Left ventricle myocardium inferior (tissue), 1 donor: Measurements from ENCODE around the gene GRPEL2. TPM values are rescaled to one million over a fixed set of nuclear protein-coding genes. Genes with fewer than 3 reads are reported as not detected.

ENCODE experiments used
- DNase-seq: peaks from one replicate; pipeline ENCODE4 v3.0.0-alpha.2; 2020
- H3K27ac ChIP-seq: fragments of 200-600 bp; replicated peaks from 2 replicates; pipeline ENCODE4 v1.8.0; 2021
- H3K27me3 ChIP-seq: fragments of 200-600 bp; 2 replicates; pipeline ENCODE4 v1.8.0; 2021; ENCODE audit warnings: low read depth
- H3K36me3 ChIP-seq: fragments of 200-600 bp; 2 replicates; pipeline ENCODE4 v1.8.0; 2021
- H3K4me1 ChIP-seq: fragments of 200-600 bp; 2 replicates; pipeline ENCODE4 v1.8.0; 2021
- H3K4me3 ChIP-seq: fragments of 200-600 bp; 2 replicates; pipeline ENCODE4 v1.8.0; 2021; ENCODE audit warnings: mild to moderate bottlenecking, moderate library complexity
- H3K9me3 ChIP-seq: fragments of 200-600 bp; replicated peaks from 2 replicates; pipeline ENCODE4 v1.8.0; 2021
- CTCF ChIP-seq: fragments of 200-600 bp; IDR thresholded peaks from 2 replicates; pipeline ENCODE4 v1.8.0; 2021; ENCODE audit warnings: antibody characterized with exemption, mild to moderate bottlenecking, borderline replicate concordance
- intact Hi-C: fragments of 100-400 bp; cut with micrococcal nuclease; formaldehyde crosslinking; loops from one replicate; pipeline ENCODE4 v1.11.0; 2022
- total RNA-seq: library from RNA; stranded (reverse); fragmentation: NEBNext Ultra II Directional; extraction: Animal tissue kit (Norgen Biotek cat#: 25700); gene quantifications from one replicate; pipeline ENCODE4 v1.2.1, GENCODE V29; 2021
- donor health status: DM: no; HTN: yes; CAD: no; lungs with severe emphysema.

Gene GRPEL2
- total RNA-seq, 1 donor from 2014 or later: 7.6 TPM

DNA sequence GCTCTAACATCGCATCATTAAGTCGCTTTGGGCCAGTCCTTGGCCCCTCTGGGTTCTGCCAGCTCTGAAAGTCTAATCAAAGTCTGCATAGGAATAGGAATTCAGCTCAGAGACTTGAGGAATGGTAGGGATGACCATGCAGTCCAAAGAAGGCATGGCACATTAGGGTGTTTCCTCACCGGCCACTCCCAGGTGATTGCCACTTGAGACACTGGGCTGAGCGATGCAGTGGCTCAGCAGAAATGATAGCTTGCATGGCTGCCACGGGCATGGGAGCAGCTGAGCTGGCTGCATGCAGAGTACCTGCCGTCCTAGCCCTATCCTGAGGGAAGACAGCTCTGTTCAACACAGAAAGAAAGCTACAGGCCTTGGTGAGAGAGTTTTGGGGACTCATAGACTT is 44.9 kb upstream of the GRPEL2 start:
- Histone ChIP-seq H3K27ac (peak overlapping the region; percentile 92), H3K4me3 (no peak overlapping the region), H3K36me3 (peaks cover 44% of the 10 kb centered on the region), H3K4me1 (peaks cover 96% of the 10 kb centered on the region), H3K27me3 (no peaks in the 10 kb centered on the region), H3K9me3 (no peaks in the 10 kb centered on the region)
- no peak for TF ChIP-seq CTCF
- no peak for DNase-seq
- intact Hi-C loops: no loop called here

GRCh38 chr5:149301049-149301743 is 44.1 kb upstream of the GRPEL2 start:
- no peaks in the 10 kb centered on the region for H3K9me3 ChIP-seq
- H3K27me3 ChIP-seq: no peaks in the 10 kb centered on the region
- peaks cover 48% of the 10 kb centered on the region for H3K36me3 ChIP-seq
- peak overlapping the region; percentile 92 for H3K27ac ChIP-seq
- no peak overlapping the region for H3K4me3 ChIP-seq
- H3K4me1 ChIP-seq: peaks cover 89% of the 10 kb centered on the region
- no peak for TF ChIP-seq CTCF
- no peak for DNase-seq
- intact Hi-C loops: no loop called here

GRCh38 chr5:149301744-149302380 is 43.4 kb upstream of the GRPEL2 start:
- H3K4me1 ChIP-seq: peaks cover 82% of the 10 kb centered on the region

DNA sequence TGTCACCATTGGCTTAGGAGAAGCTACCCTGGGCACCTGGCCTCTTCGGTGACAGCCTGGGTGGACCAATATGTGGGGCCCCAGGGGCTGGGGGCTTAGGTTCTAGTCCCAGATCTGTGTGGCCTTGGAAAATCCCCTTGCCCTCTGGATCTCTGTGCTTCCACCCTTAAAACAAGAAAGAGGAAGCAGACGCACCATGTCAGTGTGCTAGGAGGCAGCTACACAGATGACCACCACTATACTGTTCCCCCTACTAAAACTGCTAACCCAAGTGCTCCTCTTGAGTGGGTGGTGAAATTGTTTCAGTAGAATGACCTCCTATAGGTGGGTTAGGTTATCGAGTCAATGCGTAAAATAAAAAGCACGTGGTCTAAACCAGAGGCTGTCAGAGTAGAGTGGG is 42.7 kb upstream of the GRPEL2 start:
- H3K4me1 ChIP-seq: peaks cover 79% of the 10 kb centered on the region
- intact Hi-C loops: no loop called here
- no peak for DNase-seq
- no peaks in the 10 kb centered on the region for H3K9me3 ChIP-seq
- H3K4me3 ChIP-seq: no peak overlapping the region
- peak overlapping the region; percentile 92 for H3K27ac ChIP-seq
- H3K36me3 ChIP-seq: peaks cover 62% of the 10 kb centered on the region
- H3K27me3 ChIP-seq: no peaks in the 10 kb centered on the region
- no peak for TF ChIP-seq CTCF

More at GRCh38 chr5:149301744-149302380, 43.4 kb upstream of the GRPEL2 start:
- intact Hi-C loops: no loop called here
- TF ChIP-seq CTCF: no peak
- no peak for DNase-seq
- Histone ChIP-seq H3K27me3 (no peaks in the 10 kb centered on the region), H3K9me3 (no peaks in the 10 kb centered on the region), H3K27ac (peak overlapping the region; percentile 92), H3K4me3 (no peak overlapping the region), H3K36me3 (peaks cover 55% of the 10 kb centered on the region)

GRCh38 chr5:149303210-149303609 is 42.1 kb upstream of the GRPEL2 start:
- no peak for TF ChIP-seq CTCF
- intact Hi-C loops: no loop called here
- peak overlapping the region; percentile 92 for H3K27ac ChIP-seq
- no peak for DNase-seq
- no peak overlapping the region for H3K4me3 ChIP-seq
- H3K4me1 ChIP-seq: peaks cover 73% of the 10 kb centered on the region
- peaks cover 67% of the 10 kb centered on the region for H3K36me3 ChIP-seq
- no peaks in the 10 kb centered on the region for H3K9me3 ChIP-seq
- no peaks in the 10 kb centered on the region for H3K27me3 ChIP-seq
